GM12878 (cell line): Measurements from ENCODE around the gene CNR2. TPM values are rescaled to one million over a fixed set of nuclear protein-coding genes. Genes with fewer than 3 reads are reported as not detected.

Source experiments
- CBFB ChIP-seq: IDR thresholded peaks from 2 replicates; pipeline ENCODE4 v1.6.1; 2016; ENCODE audit warnings: antibody characterized with exemption, low read depth
- CBX3 ChIP-seq: fragments of 200-600 bp; sonication (generic); IDR thresholded peaks from 2 replicates; pipeline ENCODE4 v1.6.1; 2016; ENCODE audit warnings: low read depth, borderline replicate concordance
- CEBPB ChIP-seq, 2 experiments: fragments of 150-350 bp in 1 of 2; IDR thresholded peaks; 2 replicates each; pipeline ENCODE4 v1.6.1; 2012 to 2014; ENCODE audit warnings: low read depth in 2 of 2, low read length in 2 of 2, borderline replicate concordance in 1 of 2, inconsistent platforms in 1 of 2
- HDAC2 ChIP-seq: fragments of 200-600 bp; sonication (generic); IDR thresholded peaks from 2 replicates; pipeline ENCODE4 v1.6.1; 2017
- LARP7 ChIP-seq: fragments of 450-650 bp; IDR thresholded peaks from 2 replicates; pipeline ENCODE4 v1.6.1; 2017; ENCODE audit warnings: mild to moderate bottlenecking
- MEF2B ChIP-seq: fragments of 450-650 bp; IDR thresholded peaks from 2 replicates; pipeline ENCODE4 v1.6.1; 2018; ENCODE audit warnings: mild to moderate bottlenecking, moderate library complexity; ENCODE audit not compliant: partially characterized antibody, poor library complexity, severe bottlenecking
- MXI1 ChIP-seq: fragments of 150-350 bp; IDR thresholded peaks from 2 replicates; pipeline ENCODE4 v1.6.1; 2011; ENCODE audit warnings: low read depth, mild to moderate bottlenecking, inconsistent platforms, low read length, improper control_type of control experiment
- PAX5 ChIP-seq: IDR thresholded peaks from 2 replicates; pipeline ENCODE4 v1.6.1; 2011; ENCODE audit warnings: low read depth, low read length, borderline replicate concordance
- POLR2AphosphoS5 ChIP-seq: IDR thresholded peaks from 2 replicates; pipeline ENCODE4 v1.6.1; 2011; ENCODE audit warnings: mild to moderate bottlenecking, low read length, inconsistent platforms
- RELA ChIP-seq: fragments of 450-650 bp; IDR thresholded peaks from 2 replicates; pipeline ENCODE4 v1.8.0; 2014; ENCODE audit warnings: borderline replicate concordance; ENCODE audit not compliant: partially characterized antibody
- ZBED1 ChIP-seq: IDR thresholded peaks from 2 replicates; pipeline ENCODE4 v1.6.1; 2016; ENCODE audit warnings: borderline replicate concordance
- ZNF207 ChIP-seq: fragments of 450-650 bp; IDR thresholded peaks from 2 replicates; pipeline ENCODE4 v1.6.1; 2014; ENCODE audit warnings: antibody characterized with exemption, mild to moderate bottlenecking, borderline replicate concordance
- polyA plus RNA-seq, 11 experiments: library from polyadenylated mRNA; depleted of rRNA in 4 of 11; unstranded in 6 of 11; stranded (reverse) in 5 of 11; fragments of >200 nt; fragmentation: Nextera tagmentation in 4 of 11; fragmentation: Illumina TruSeq in 1 of 11; extraction: Ambion mirVana in 4 of 11; extraction: Trizol in 1 of 11; gene quantifications; 1 replicate in 1 of 11; 2 replicates in 10 of 11; pipeline versions ENCODE4 v1.2.1 to v1.2.3, GENCODE V29; 2011 to 2016; ENCODE audit warnings: inconsistent platforms in 2 of 11, missing spikeins in 2 of 11, low read depth in 1 of 11
- total RNA-seq, 4 experiments: library from RNA; depleted of rRNA in 3 of 4; stranded (reverse); fragments of >200 nt in 3 of 4; fragmentation: Illumina TruSeq in 1 of 4; extraction: Trizol in 1 of 4; gene quantifications; 2 replicates each; pipeline versions ENCODE4 v1.2.1 to v1.2.3, GENCODE V29; 2013 to 2021
- TF ChIP-seq, protein P1 (sequence below): fragments of 450-650 bp; conservative IDR thresholded peaks from 2 replicates; pipeline ENCODE4 v1.6.1; 2017; ENCODE audit warnings: mild to moderate bottlenecking, moderate library complexity
- TF ChIP-seq, protein P2 (sequence below): fragments of 450-650 bp; formaldehyde crosslinking; IDR thresholded peaks from 2 replicates; pipeline ENCODE4 v1.5.0; 2022; ENCODE audit warnings: mild to moderate bottlenecking, missing genetic modification characterization
- TF ChIP-seq, protein P3 (sequence below): fragments of 150-350 bp; IDR thresholded peaks from 2 replicates; pipeline ENCODE4 v1.6.1; 2014; ENCODE audit warnings: mild to moderate bottlenecking, low read depth, low read length
- TF ChIP-seq, protein P4 (sequence below): fragments of 450-650 bp; IDR thresholded peaks from 2 replicates; pipeline ENCODE4 v1.6.1; 2017; ENCODE audit warnings: mild to moderate bottlenecking, low read depth, inconsistent platforms; ENCODE audit not compliant: poor library complexity, severe bottlenecking

CNR2 gene
- total and polyA plus RNA-seq, 10 of the 15 experiments (the other 5 are each of a cell fraction or from before 2014, with no cell fraction given), result 0.46 to 19.8 (median 12.2) TPM

DNA sequence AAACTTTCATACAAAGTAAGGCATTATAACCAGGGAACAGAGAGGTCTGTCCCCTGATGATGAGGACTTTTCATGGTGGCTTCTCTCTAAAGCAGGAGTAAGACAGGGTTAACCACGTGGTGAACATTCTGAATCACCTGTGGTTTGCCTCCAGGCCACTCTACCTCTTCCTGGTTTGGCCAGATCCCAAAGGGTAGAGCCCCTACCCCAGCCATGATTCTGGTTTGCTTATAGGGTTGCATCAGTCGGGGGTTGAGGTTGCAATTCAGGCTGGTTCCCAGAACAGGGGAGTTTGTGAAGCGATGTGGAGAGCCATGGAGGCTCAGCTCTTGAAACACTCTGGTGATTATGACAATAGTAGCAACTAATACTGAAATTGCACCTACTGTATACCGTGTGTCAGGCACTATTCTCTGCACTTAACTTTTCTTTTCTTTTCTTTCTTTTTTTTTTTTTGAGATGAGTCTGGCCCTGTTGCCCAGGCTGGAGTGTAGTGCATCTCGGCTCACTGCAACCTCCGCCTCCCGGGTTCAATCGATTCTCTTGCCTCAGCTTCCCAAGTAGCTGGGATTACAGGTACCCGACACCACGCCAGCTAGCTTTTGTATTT is 8.3 kb downstream of the CNR2 start (continued):
- TF ChIP-seq POLR2AphosphoS5 (0 out of 2 replicates have a peak, but pooled peaks have one; percentile 33), ZNF207 (no peak), MEF2B (peak; percentile 40), LARP7 (no peak), HDAC2 (no peak), RELA (no peak), PAX5 (peak; percentile 72), CBX3 (no peak), ZBED1 (no peak), CBFB (peak; percentile 91), MXI1 (no peak), CEBPB (IDR thresholded peaks at IDR 0.05; ENCODE audit: borderline replicate concordance in 1 of 2, low read depth in 2 of 2, low read length in 2 of 2) (peak in 1 of 2 experiments; percentile 20; a peak in 1 of 4 replicates)
- TF ChIP-seq, protein P1, sequence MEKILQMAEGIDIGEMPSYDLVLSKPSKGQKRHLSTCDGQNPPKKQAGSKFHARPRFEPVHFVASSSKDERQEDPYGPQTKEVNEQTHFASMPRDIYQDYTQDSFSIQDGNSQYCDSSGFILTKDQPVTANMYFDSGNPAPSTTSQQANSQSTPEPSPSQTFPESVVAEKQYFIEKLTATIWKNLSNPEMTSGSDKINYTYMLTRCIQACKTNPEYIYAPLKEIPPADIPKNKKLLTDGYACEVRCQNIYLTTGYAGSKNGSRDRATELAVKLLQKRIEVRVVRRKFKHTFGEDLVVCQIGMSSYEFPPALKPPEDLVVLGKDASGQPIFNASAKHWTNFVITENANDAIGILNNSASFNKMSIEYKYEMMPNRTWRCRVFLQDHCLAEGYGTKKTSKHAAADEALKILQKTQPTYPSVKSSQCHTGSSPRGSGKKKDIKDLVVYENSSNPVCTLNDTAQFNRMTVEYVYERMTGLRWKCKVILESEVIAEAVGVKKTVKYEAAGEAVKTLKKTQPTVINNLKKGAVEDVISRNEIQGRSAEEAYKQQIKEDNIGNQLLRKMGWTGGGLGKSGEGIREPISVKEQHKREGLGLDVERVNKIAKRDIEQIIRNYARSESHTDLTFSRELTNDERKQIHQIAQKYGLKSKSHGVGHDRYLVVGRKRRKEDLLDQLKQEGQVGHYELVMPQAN, result no peak
- TF ChIP-seq, protein P2, sequence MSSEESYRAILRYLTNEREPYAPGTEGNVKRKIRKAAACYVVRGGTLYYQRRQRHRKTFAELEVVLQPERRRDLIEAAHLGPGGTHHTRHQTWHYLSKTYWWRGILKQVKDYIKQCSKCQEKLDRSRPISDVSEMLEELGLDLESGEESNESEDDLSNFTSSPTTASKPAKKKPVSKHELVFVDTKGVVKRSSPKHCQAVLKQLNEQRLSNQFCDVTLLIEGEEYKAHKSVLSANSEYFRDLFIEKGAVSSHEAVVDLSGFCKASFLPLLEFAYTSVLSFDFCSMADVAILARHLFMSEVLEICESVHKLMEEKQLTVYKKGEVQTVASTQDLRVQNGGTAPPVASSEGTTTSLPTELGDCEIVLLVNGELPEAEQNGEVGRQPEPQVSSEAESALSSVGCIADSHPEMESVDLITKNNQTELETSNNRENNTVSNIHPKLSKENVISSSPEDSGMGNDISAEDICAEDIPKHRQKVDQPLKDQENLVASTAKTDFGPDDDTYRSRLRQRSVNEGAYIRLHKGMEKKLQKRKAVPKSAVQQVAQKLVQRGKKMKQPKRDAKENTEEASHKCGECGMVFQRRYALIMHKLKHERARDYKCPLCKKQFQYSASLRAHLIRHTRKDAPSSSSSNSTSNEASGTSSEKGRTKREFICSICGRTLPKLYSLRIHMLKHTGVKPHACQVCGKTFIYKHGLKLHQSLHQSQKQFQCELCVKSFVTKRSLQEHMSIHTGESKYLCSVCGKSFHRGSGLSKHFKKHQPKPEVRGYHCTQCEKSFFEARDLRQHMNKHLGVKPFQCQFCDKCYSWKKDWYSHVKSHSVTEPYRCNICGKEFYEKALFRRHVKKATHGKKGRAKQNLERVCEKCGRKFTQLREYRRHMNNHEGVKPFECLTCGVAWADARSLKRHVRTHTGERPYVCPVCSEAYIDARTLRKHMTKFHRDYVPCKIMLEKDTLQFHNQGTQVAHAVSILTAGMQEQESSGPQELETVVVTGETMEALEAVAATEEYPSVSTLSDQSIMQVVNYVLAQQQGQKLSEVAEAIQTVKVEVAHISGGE (CRISPR knock-in tag), result no peak
- TF ChIP-seq, protein P3, sequence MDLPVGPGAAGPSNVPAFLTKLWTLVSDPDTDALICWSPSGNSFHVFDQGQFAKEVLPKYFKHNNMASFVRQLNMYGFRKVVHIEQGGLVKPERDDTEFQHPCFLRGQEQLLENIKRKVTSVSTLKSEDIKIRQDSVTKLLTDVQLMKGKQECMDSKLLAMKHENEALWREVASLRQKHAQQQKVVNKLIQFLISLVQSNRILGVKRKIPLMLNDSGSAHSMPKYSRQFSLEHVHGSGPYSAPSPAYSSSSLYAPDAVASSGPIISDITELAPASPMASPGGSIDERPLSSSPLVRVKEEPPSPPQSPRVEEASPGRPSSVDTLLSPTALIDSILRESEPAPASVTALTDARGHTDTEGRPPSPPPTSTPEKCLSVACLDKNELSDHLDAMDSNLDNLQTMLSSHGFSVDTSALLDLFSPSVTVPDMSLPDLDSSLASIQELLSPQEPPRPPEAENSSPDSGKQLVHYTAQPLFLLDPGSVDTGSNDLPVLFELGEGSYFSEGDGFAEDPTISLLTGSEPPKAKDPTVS, result no peak
- TF ChIP-seq, protein P4, sequence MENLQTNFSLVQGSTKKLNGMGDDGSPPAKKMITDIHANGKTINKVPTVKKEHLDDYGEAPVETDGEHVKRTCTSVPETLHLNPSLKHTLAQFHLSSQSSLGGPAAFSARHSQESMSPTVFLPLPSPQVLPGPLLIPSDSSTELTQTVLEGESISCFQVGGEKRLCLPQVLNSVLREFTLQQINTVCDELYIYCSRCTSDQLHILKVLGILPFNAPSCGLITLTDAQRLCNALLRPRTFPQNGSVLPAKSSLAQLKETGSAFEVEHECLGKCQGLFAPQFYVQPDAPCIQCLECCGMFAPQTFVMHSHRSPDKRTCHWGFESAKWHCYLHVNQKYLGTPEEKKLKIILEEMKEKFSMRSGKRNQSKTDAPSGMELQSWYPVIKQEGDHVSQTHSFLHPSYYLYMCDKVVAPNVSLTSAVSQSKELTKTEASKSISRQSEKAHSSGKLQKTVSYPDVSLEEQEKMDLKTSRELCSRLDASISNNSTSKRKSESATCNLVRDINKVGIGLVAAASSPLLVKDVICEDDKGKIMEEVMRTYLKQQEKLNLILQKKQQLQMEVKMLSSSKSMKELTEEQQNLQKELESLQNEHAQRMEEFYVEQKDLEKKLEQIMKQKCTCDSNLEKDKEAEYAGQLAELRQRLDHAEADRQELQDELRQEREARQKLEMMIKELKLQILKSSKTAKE, result peak; percentile 93
